NCI-H446 (cell line): Measurements from ENCODE around the gene CNTN5.
A peak's percentile ranks its signal among the peaks of the same experiment; 100 is the strongest.

Experiments
- DNase-seq, 2 experiments: peaks; one replicate each; lab custom pipeline; 2025; lab: John Stamatoyannopoulos, UW

CNTN5 gene

GRCh38 chr11:100080821-100081220 lies 1060.1 kb downstream of the CNTN5 start:
- no peak for DNase-seq

- DNase-seq = no peak
Measured at GRCh38 chr11:100093698-100094097, 1072.9 kb downstream of the CNTN5 start.

- no peak for DNase-seq
Measured at GRCh38 chr11:100094121-100094865, 1073.5 kb downstream of the CNTN5 start.

- no peak for DNase-seq
Measured at GRCh38 chr11:100095809-100096208, 1075.1 kb downstream of the CNTN5 start.

GRCh38 chr11:100098560-100098959 lies 1077.8 kb downstream of the CNTN5 start:
- no peak for DNase-seq

GRCh38 chr11:100105255-100105981 lies 1084.7 kb downstream of the CNTN5 start:
- DNase-seq = no peak

- no peak for DNase-seq
Measured at GRCh38 chr11:100105982-100106358, 1085.2 kb downstream of the CNTN5 start.

GRCh38 chr11:100119176-100119575 lies 1098.4 kb downstream of the CNTN5 start:
- DNase-seq = no peak

GRCh38 chr11:100133114-100133513 lies 1112.4 kb downstream of the CNTN5 start:
- DNase-seq = no peak

GRCh38 chr11:100141201-100141600 lies 1120.5 kb downstream of the CNTN5 start:
- DNase-seq = no peak

GRCh38 chr11:100151944-100152343 lies 1131.2 kb downstream of the CNTN5 start:
- DNase-seq = peak in 1 of 2 experiments; percentile 13

- DNase-seq = no peak
Measured at GRCh38 chr11:100152766-100153165, 1132.0 kb downstream of the CNTN5 start.

- DNase-seq = no peak
Measured at GRCh38 chr11:100163471-100163870, 1142.7 kb downstream of the CNTN5 start.

GRCh38 chr11:100174881-100175280 lies 1154.1 kb downstream of the CNTN5 start:
- DNase-seq = no peak

- DNase-seq = no peak
Measured at GRCh38 chr11:100176456-100176855, 1155.7 kb downstream of the CNTN5 start.

GRCh38 chr11:100177651-100178050 lies 1156.9 kb downstream of the CNTN5 start:
- DNase-seq = no peak

- no peak for DNase-seq
Measured at GRCh38 chr11:100182350-100182749, 1161.6 kb downstream of the CNTN5 start.

GRCh38 chr11:100182927-100183326 lies 1162.2 kb downstream of the CNTN5 start:
- no peak for DNase-seq

GRCh38 chr11:100185588-100185987 lies 1164.8 kb downstream of the CNTN5 start:
- DNase-seq = no peak

- DNase-seq = no peak
Measured at GRCh38 chr11:100188137-100188783, 1167.5 kb downstream of the CNTN5 start.

GRCh38 chr11:100190395-100190794 lies 1169.6 kb downstream of the CNTN5 start:
- DNase-seq = no peak

- DNase-seq = no peak
Measured at GRCh38 chr11:100192181-100192580, 1171.4 kb downstream of the CNTN5 start.

GRCh38 chr11:100203789-100204188 lies 1183.0 kb downstream of the CNTN5 start:
- no peak for DNase-seq
